ENCODE results near the gene UBC.
"Not testable (repeated sequence)": the region's sequence is repeated elsewhere in the genome, so short reads cannot be mapped to it uniquely, and the experiment has no call there.

Gene UBC

GRCh38 chr12:124914392-124915238 is at the start of gene UBC:
TSS of gene UBC (minus strand) at chr12:124914650. CDS start at chr12:124913771, 879 bp downstream.
- DNase-seq = peak; percentile 91

GRCh38 chr12:124963211-124963610 is 48.8 kb upstream of the UBC start:
- no peak for DNase-seq

GRCh38 chr12:124961055-124961454 is 46.6 kb upstream of the UBC start:
- DNase-seq = no peak

GRCh38 chr12:124956571-124956970 is 42.1 kb upstream of the UBC start:
- no peak for DNase-seq

- no peak for DNase-seq
Measured at GRCh38 chr12:124954771-124955170, 40.3 kb upstream of the UBC start.

- DNase-seq = no peak
Measured at GRCh38 chr12:124953689-124954405, 39.4 kb upstream of the UBC start.

DNA sequence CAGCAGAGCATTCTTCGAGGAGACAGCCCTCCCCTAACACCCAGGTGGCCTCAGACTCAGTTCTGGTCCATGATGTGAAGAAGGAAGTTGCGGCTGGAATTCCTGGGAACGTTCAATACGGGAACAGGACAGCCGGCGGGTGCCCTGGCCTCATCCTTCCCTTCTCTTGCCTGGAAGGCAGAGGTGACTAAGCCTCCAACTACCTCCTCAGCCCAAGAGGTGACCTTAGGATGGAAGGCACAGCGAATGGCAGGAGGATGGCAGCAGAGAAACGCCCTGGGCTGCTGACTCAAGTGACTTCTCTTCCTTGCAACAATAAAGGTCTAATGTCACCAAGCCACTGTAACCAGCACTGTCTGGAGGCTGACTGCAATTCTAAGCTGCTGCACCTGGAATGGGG is 38.4 kb upstream of the UBC start:
- no peak for DNase-seq

GRCh38 chr12:124952295-124952694 is 37.8 kb upstream of the UBC start:
- no peak for DNase-seq

DNA sequence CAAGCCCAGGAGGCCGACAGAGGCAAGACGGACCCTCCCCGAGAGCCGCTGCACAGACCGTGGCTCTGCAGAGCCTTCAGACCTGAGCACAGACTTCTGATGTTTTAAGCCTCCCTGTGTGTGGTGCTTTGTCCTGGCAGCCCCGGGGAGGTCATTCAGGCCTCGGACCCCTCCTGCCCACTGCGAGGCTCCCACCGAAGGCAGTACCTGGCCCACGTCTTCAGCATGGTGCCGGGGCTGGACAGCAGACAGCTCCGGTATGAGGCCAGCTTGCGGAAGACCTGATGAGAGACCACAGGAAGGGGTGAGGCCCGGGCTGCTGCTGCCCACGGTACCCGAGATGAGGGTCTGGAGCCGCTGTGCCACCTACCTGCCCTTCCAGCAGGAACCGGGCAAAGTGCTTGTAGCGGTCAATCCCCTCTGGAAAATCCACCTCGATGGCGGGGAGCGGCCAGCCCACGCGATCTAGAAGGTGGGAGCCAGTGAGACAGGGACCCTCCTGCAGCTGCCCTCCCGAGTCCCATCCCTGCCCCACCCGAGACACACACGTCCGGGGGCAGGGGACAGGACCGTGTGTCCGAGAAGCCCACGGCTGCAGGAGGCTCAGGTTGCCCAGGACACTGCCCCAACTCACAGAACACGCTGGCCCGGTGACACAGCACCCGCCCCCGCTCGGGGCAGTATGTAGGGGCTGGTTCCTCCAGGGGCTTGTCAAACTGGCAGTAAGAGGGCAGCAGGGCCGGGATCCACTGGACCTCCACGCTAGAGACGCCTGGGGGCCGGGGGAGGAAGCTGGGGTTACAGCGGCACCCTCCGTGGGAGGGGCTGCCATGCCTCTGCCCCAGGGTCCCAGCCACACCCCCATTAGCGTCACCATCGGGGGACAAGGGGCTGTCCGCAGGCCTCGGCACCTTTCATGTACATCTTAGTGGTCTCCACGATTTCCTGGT is 35.6 kb upstream of the UBC start:
- DNase-seq = no peak

GRCh38 chr12:124949066-124949465 is 34.6 kb upstream of the UBC start:
- DNase-seq = no peak

- no peak for DNase-seq
Measured at GRCh38 chr12:124947561-124948398, 33.3 kb upstream of the UBC start.

GRCh38 chr12:124947013-124947412 is 32.6 kb upstream of the UBC start:
- DNase-seq = no peak

GRCh38 chr12:124946447-124946793 is 32.0 kb upstream of the UBC start:
- no peak for DNase-seq

DNA sequence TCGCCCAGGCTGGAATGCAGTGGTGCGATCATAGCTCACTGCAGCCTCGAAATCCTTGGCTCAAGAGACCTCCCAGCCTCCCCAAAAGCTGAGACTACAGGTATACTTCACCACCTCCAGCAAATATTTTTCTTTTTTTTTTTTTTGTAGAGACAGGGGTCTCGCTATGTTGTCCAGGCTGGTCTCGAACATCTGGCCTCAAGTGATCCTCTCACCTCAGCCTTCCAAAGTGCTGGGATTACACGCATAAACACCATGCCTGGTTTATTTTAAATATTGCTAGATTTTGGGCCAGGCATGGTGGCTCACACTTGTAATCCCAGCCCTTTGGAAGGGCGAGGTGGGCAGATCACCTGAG is 26.7 kb upstream of the UBC start:
- DNase-seq = no peak

GRCh38 chr12:124940393-124941169 is 26.1 kb upstream of the UBC start:
- peak; percentile 86 for DNase-seq

- DNase-seq = no peak
Measured at GRCh38 chr12:124940143-124940392, 25.6 kb upstream of the UBC start.

GRCh38 chr12:124939421-124940142 is 25.1 kb upstream of the UBC start:
- DNase-seq = peak; percentile 86

GRCh38 chr12:124939079-124939420 is 24.6 kb upstream of the UBC start:
- DNase-seq = peak; percentile 73

DNA sequence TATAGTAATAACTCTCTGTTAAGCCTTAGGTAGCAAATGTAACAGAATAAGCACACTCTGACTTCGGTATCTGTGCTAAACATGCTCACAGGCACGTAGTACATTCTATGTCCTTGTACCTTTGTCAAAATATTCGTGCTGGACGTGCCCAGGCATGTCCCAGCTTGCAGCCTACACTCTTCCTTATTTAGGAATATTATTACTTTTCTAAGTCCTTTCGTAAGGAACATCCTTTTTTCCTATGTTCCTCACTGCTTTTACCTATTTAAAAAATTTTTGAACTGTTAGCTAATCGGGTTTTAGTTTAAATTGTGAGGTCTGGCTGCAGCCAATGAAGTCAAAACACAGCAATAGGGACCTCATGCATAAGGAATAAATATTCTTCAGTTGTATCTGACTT is 24.1 kb upstream of the UBC start:
- no peak for DNase-seq

GRCh38 chr12:124938108-124938507 is 23.7 kb upstream of the UBC start:
- DNase-seq = no peak

DNA sequence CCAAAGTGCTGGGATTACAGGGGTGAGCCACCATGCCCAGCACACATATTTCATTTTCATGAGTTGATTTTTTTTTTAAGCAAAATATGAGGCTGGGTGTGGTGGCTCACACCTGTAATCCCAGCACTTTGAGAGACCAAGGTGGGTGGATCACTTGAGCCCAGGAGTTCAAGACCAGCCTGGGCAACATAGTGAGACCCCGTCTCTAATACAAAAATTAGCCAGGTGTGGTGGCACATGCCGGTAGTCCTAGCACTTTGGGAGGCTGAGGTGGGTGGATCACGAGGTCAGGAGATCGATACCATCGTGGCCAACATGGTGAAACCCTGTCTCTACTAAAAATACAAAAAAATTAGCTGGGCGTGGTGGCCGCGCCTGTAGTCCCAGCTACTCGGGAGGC is 17.1 kb upstream of the UBC start:
- not testable (repeated sequence) for DNase-seq
